IMR-90 (cell line): Measurements from ENCODE around the gene SMAP1. TPM values are rescaled to one million over a fixed set of nuclear protein-coding genes. Genes with fewer than 3 reads are reported as not detected.

Source experiments
- ATAC-seq: fragments of 200-7000 bp; cut with Tn5 transposase; 2 replicates; pipeline ENCODE4 v1.9.1; 2020; ENCODE audit warnings: low read depth, mild to moderate bottlenecking, moderate library complexity
- BruUV-seq: library from RNA; stranded (reverse); fragments of 400-500 nt; replicated peaks from 2 replicates; lab custom pipeline; 2021; lab: Mats Ljungman, UMichigan
- CTCF ChIA-PET: fragments of 300-600 bp; formaldehyde crosslinking; extraction: SDS; loops from one replicate; lab custom pipeline; 2021; ENCODE audit warnings: antibody characterized with exemption; lab: Yijun Ruan, JAX
- POLR2A ChIA-PET: fragments of 300-600 bp; sonication (Branson Sonifier 250); formaldehyde crosslinking; loops from one replicate; lab custom pipeline; 2022; ENCODE audit warnings: antibody characterized with exemption; ENCODE audit not compliant: unreplicated experiment; lab: Charles Lee
- DNase-seq: peaks from one replicate; pipeline ENCODE4 v3.0.0; 2013
- H2AFZ ChIP-seq: replicated peaks from 2 replicates; pipeline ENCODE3; 2013; ENCODE audit warnings: low read length, mild to moderate bottlenecking; ENCODE audit not compliant: poor library complexity
- H2AK5ac ChIP-seq: 2 replicates; pipeline ENCODE4 v1.6.1; 2013; ENCODE audit warnings: low read depth, low read length, inconsistent platforms
- H2AK9ac ChIP-seq: replicated peaks from 2 replicates; pipeline ENCODE3; 2013; ENCODE audit warnings: mild to moderate bottlenecking, low read depth, low read length, moderate library complexity; ENCODE audit not compliant: poor library complexity
- H2BK120ac ChIP-seq: 2 replicates; pipeline ENCODE4 v1.6.1; 2013; ENCODE audit warnings: low read depth, low read length, inconsistent platforms
- H2BK15ac ChIP-seq: 3 replicates; pipeline ENCODE4 v1.6.1; 2013; ENCODE audit warnings: low read depth, low read length, inconsistent platforms
- H2BK20ac ChIP-seq: 2 replicates; pipeline ENCODE4 v1.6.1; 2013; ENCODE audit warnings: low read depth, mild to moderate bottlenecking, inconsistent platforms, low read length, moderate library complexity
- H2BK5ac ChIP-seq: 2 replicates; pipeline ENCODE4 v1.6.1; 2013; ENCODE audit warnings: mild to moderate bottlenecking, low read depth, low read length, inconsistent platforms; ENCODE audit not compliant: poor library complexity, severe bottlenecking
- H3K14ac ChIP-seq: replicated peaks from 2 replicates; pipeline ENCODE4 v1.6.1; 2013; ENCODE audit warnings: low read depth, low read length, inconsistent platforms
- H3K18ac ChIP-seq: 2 replicates; pipeline ENCODE4 v1.6.1; 2013; ENCODE audit warnings: low read depth, low read length, control low read depth
- H3K23ac ChIP-seq: 2 replicates; pipeline ENCODE4 v1.6.1; 2013; ENCODE audit warnings: low read depth, low read length, inconsistent platforms
- H3K27ac ChIP-seq: 2 replicates; pipeline ENCODE4 v1.5.1; 2013; ENCODE audit warnings: mild to moderate bottlenecking, control low read depth, low read length; ENCODE audit not compliant: insufficient read depth
- H3K27me3 ChIP-seq: 2 replicates; pipeline ENCODE4 v1.6.1; 2013; ENCODE audit warnings: low read length; ENCODE audit not compliant: control insufficient read depth, insufficient read depth
- H3K36me3 ChIP-seq: 2 replicates; pipeline ENCODE4 v1.6.1; 2013; ENCODE audit warnings: low read length, mixed read lengths; ENCODE audit not compliant: control insufficient read depth, insufficient read depth
- H3K4ac ChIP-seq: 2 replicates; pipeline ENCODE4 v1.6.1; 2013; ENCODE audit warnings: low read depth, low read length, inconsistent platforms
- H3K4me1 ChIP-seq: 2 replicates; pipeline ENCODE4 v1.6.1; 2013; ENCODE audit warnings: low read length, mixed read lengths; ENCODE audit not compliant: control insufficient read depth, insufficient read depth
- H3K4me2 ChIP-seq: 2 replicates; pipeline ENCODE4 v1.6.1; 2013; ENCODE audit warnings: low read depth, mild to moderate bottlenecking, control low read depth, low read length, moderate library complexity
- H3K4me3 ChIP-seq: 2 replicates; pipeline ENCODE4 v1.5.1; 2013; ENCODE audit warnings: low read depth, mild to moderate bottlenecking, control low read depth, low read length, moderate library complexity; ENCODE audit not compliant: insufficient read depth
- H3K56ac ChIP-seq: 2 replicates; pipeline ENCODE4 v1.6.1; 2013; ENCODE audit warnings: low read length, inconsistent platforms; ENCODE audit not compliant: insufficient read depth; ENCODE audit errors: extremely low read depth
- H3K79me1 ChIP-seq, 2 experiments: 2 replicates each; pipeline ENCODE4 v1.6.1; 2013; ENCODE audit warnings: low read length in 2 of 2, inconsistent platforms in 1 of 2, low read depth in 1 of 2
- H3K9ac ChIP-seq: 2 replicates; pipeline ENCODE4 v1.6.1; 2013; ENCODE audit warnings: low read depth, low read length, control low read depth
- H3K9me1 ChIP-seq: 2 replicates; pipeline ENCODE4 v1.6.1; 2013; ENCODE audit warnings: low read length, inconsistent platforms; ENCODE audit not compliant: insufficient read depth
- H3K9me3 ChIP-seq: 2 replicates; pipeline ENCODE4 v1.6.1; 2013; ENCODE audit warnings: low read length; ENCODE audit not compliant: control insufficient read depth, insufficient read depth
- H4K20me1 ChIP-seq: 2 replicates; pipeline ENCODE4 v1.6.1; 2013; ENCODE audit warnings: low read length, inconsistent platforms; ENCODE audit not compliant: insufficient read depth
- H4K5ac ChIP-seq: 2 replicates; pipeline ENCODE4 v1.6.1; 2013; ENCODE audit warnings: mild to moderate bottlenecking, low read depth, low read length, control low read depth
- H4K8ac ChIP-seq, 2 experiments: 2 replicates each; pipeline ENCODE4 v1.6.1; 2013; ENCODE audit warnings: low read depth in 2 of 2, low read length in 2 of 2, control low read depth in 1 of 2, inconsistent platforms in 1 of 2
- H4K91ac ChIP-seq: 2 replicates; pipeline ENCODE4 v1.6.1; 2013; ENCODE audit warnings: low read depth, low read length, inconsistent platforms; ENCODE audit not compliant: insufficient read depth
- BHLHE40 ChIP-seq: fragments of 150-350 bp; IDR thresholded peaks from 2 replicates; pipeline ENCODE4 v1.6.1; 2016; ENCODE audit warnings: mild to moderate bottlenecking, low read depth, low read length
- CHD1 ChIP-seq: IDR thresholded peaks from 2 replicates; pipeline ENCODE4 v1.6.1; 2012; ENCODE audit warnings: low read depth, low read length, improper control_type of control experiment
- CTCF ChIP-seq: conservative IDR thresholded peaks from 2 replicates; pipeline ENCODE4 v1.5.1; 2012; ENCODE audit warnings: mild to moderate bottlenecking, low read depth, low read length, improper control_type of control experiment
- ELK1 ChIP-seq: fragments of 150-350 bp; IDR thresholded peaks from 2 replicates; pipeline ENCODE4 v1.6.1; 2016; ENCODE audit warnings: low read depth, mild to moderate bottlenecking, low read length, moderate library complexity, borderline replicate concordance
- FOS ChIP-seq: fragments of 150-350 bp; IDR thresholded peaks from 2 replicates; pipeline ENCODE4 v1.6.1; 2016; ENCODE audit warnings: low read depth, low read length
- MAFK ChIP-seq: IDR thresholded peaks from 2 replicates; pipeline ENCODE4 v1.6.1; 2012; ENCODE audit warnings: low read depth, low read length, improper control_type of control experiment
- MXI1 ChIP-seq: IDR thresholded peaks from 2 replicates; pipeline ENCODE4 v1.6.1; 2012; ENCODE audit warnings: low read depth, mild to moderate bottlenecking, low read length, moderate library complexity, borderline replicate concordance
- NFE2L2 ChIP-seq: fragments of 150-350 bp; IDR thresholded peaks from 2 replicates; pipeline ENCODE4 v1.6.1; 2016; ENCODE audit warnings: low read depth, mild to moderate bottlenecking, low read length
- RAD21 ChIP-seq: IDR thresholded peaks from 2 replicates; pipeline ENCODE4 v1.6.1; 2012; ENCODE audit warnings: low read length, improper control_type of control experiment
- RCOR1 ChIP-seq: IDR thresholded peaks from 2 replicates; pipeline ENCODE4 v1.6.1; 2012; ENCODE audit warnings: mild to moderate bottlenecking, low read length, improper control_type of control experiment; ENCODE audit not compliant: insufficient replicate concordance
- USF2 ChIP-seq: fragments of 150-350 bp; IDR thresholded peaks from 2 replicates; pipeline ENCODE4 v1.6.1; 2017; ENCODE audit warnings: mild to moderate bottlenecking, antibody characterized with exemption, low read length, low read depth
- WGBS, 2 experiments: methylation state at CpG; one replicate each; pipeline versions ENCODE4 v1.1.5 to v1.1.7; 2013; ENCODE audit warnings: missing lambda C conversion rate in 2 of 2; ENCODE audit not compliant: insufficient read length in 1 of 2; ENCODE audit errors: extremely low coverage in 2 of 2; 5-methylcytosine and 5-hydroxymethylcytosine counted together
- dilution Hi-C: fragments of 300-500 bp; cut with HindIII; formaldehyde crosslinking; loops from one replicate; pipeline ENCODE4 v1.14.3; 2018; ENCODE audit warnings: low sequenced_read_pairs; ENCODE audit not compliant: unreplicated experiment
- in situ Hi-C: fragments of 300-500 bp; cut with MboI; formaldehyde crosslinking; loops from 3 replicates; pipeline ENCODE4 v1.14.3; 2019; ENCODE audit warnings: low sequenced_read_pairs, inconsistent platforms, mixed read lengths
- intact Hi-C: fragments of 100-400 bp; cut with micrococcal nuclease; formaldehyde crosslinking; loops from 2 replicates; pipeline ENCODE4 v1.10.0; 2022
- polyA plus RNA-seq, 3 experiments: library from polyadenylated mRNA; depleted of rRNA; stranded (reverse); fragments of >200 nt; gene quantifications; 2 replicates each; pipeline ENCODE4 v1.2.3, GENCODE V29; 2012; ENCODE audit warnings: low replicate concordance in 1 of 3
- total RNA-seq: library from RNA; depleted of rRNA; stranded (reverse); fragments of >200 nt; gene quantifications from 2 replicates; pipeline ENCODE4 v1.2.3, GENCODE V29; 2012

SMAP1 gene
- total and polyA plus RNA-seq, 2 of the 4 experiments (the other 2 are of a cell fraction), result 14.8 to 16.7 TPM

- no peak overlapping the region for H2AK9ac ChIP-seq
- in situ Hi-C loops (loop anchor here (25.0 kb wide), 1 partner anchor 295 kb away; no protein-coding TSS in a partner anchor), dilution Hi-C loops (loop anchor here (25.0 kb wide), 1 partner anchor 170 kb away; no protein-coding TSS in a partner anchor), intact Hi-C loops (no loop called here)
- H2BK20ac ChIP-seq, result no peak overlapping the region
- H3K4me3 ChIP-seq, result no peak overlapping the region
- H3K4me1 ChIP-seq, result peaks cover 2% of the 10 kb centered on the region; the same call in 1 of the 2 replicates
- H3K18ac ChIP-seq, result no peak overlapping the region
- H3K79me1 ChIP-seq, result peaks cover 10 to 23% of the 10 kb centered on the region in 2 experiments
- peaks cover 8% of the 10 kb centered on the region for H3K9me3 ChIP-seq
- no peak overlapping the region for H4K91ac ChIP-seq
- no peak overlapping the region for H3K4ac ChIP-seq
- BruUV-seq, result no TSS peak
- H3K4me2 ChIP-seq, result no peak overlapping the region
- H3K9me1 ChIP-seq, result peaks cover 3% of the 10 kb centered on the region; the same call in 1 of the 2 replicates
- TF ChIP-seq MAFK (no peak), CTCF (no peak), RAD21 (no peak), BHLHE40 (no peak), FOS (no peak), RCOR1 (no peak), MXI1 (no peak), CHD1 (no peak), ELK1 (no peak), USF2 (no peak), NFE2L2 (no peak)
- H2BK15ac ChIP-seq, result no peak overlapping the region
- no peak overlapping the region for H2AK5ac ChIP-seq
- ATAC-seq (no peak), DNase-seq (no peak)
- H3K14ac ChIP-seq, result no peak overlapping the region
- H2BK120ac ChIP-seq, result no peak overlapping the region
- no peak overlapping the region for H2BK5ac ChIP-seq
- H3K27me3 ChIP-seq, result no peaks in the 10 kb centered on the region
- H4K20me1 ChIP-seq, result peaks cover 6% of the 10 kb centered on the region; the same call in 1 of the 2 replicates
- no peak overlapping the region for H2AFZ ChIP-seq
- H3K27ac ChIP-seq, result no peak overlapping the region
- CTCF ChIA-PET, result interaction anchor here (0.6 to 1.1 kb wide), 3 partner anchors 10 to 34 kb away, joined by 3 to 7 read pairs (median 5); no protein-coding TSS in a partner anchor
- no peak overlapping the region for H3K56ac ChIP-seq
- no peaks in the 10 kb centered on the region for H3K36me3 ChIP-seq
- no peak overlapping the region for H4K5ac ChIP-seq
- H3K23ac ChIP-seq, result no peak overlapping the region
- no peak overlapping the region for H3K9ac ChIP-seq
- POLR2A ChIA-PET, result no interaction called here
- WGBS, 2 experiments, result no CpG with 5 or more reads among the region's 5 CpGs
- H4K8ac ChIP-seq, result no peak overlapping the region
These were observed 49.5 kb downstream of the SMAP1 start for GRCh38 chr6:70717038-70717801.
